GM21515 (cell line): Measurements from ENCODE around the gene P2RX5.
"Not testable (repeated sequence)": the region's sequence is repeated elsewhere in the genome, so short reads cannot be mapped to it uniquely, and the experiment has no call there.

Source experiments
- ATAC-seq: cut with Tn5 transposase; IDR thresholded peaks from one replicate; pipeline ENCODE4 v1.9.1; 2021; ENCODE audit not compliant: unreplicated experiment

P2RX5 gene

GRCh38 chr17:3712811-3713463, 17.0 kb upstream of the P2RX5 start:
- no peak for ATAC-seq

GRCh38 chr17:3710951-3711383, 15.0 kb upstream of the P2RX5 start:
- peak; percentile 87 for ATAC-seq

- ATAC-seq: no peak
Observed at GRCh38 chr17:3708366-3708765, 12.4 kb upstream of the P2RX5 start.

- not testable (repeated sequence) for ATAC-seq
Observed at GRCh38 chr17:3705718-3705984, 9.7 kb upstream of the P2RX5 start.

GRCh38 chr17:3704931-3705717, 9.2 kb upstream of the P2RX5 start:
- ATAC-seq: no peak

GRCh38 chr17:3702041-3702539, 6.1 kb upstream of the P2RX5 start:
- not testable (repeated sequence) for ATAC-seq

GRCh38 chr17:3699951-3700350, 4.0 kb upstream of the P2RX5 start:
- no peak for ATAC-seq

- ATAC-seq: no peak
Observed at GRCh38 chr17:3698139-3698538, 2.2 kb upstream of the P2RX5 start.

GRCh38 chr17:3697103-3697476, 1.1 kb upstream of the P2RX5 start:
- no peak for ATAC-seq

GRCh38 chr17:3695129-3695722, 729 bp downstream of the P2RX5 start:
- ATAC-seq: no peak

GRCh38 chr17:3693829-3694231, 2.1 kb downstream of the P2RX5 start:
- no peak for ATAC-seq

GRCh38 chr17:3693141-3693540, 2.8 kb downstream of the P2RX5 start:
- no peak for ATAC-seq

- ATAC-seq: no peak
Observed at GRCh38 chr17:3692346-3692745, 3.6 kb downstream of the P2RX5 start.

- no peak for ATAC-seq
Observed at GRCh38 chr17:3691617-3692067, 4.3 kb downstream of the P2RX5 start.

- ATAC-seq: no peak
Observed at GRCh38 chr17:3690094-3690715, 5.8 kb downstream of the P2RX5 start.

- ATAC-seq: no peak
Observed at GRCh38 chr17:3689262-3690093, 6.5 kb downstream of the P2RX5 start.

- no peak for ATAC-seq
Observed at GRCh38 chr17:3688852-3689261, 7.1 kb downstream of the P2RX5 start.

GRCh38 chr17:3688027-3688553, 7.9 kb downstream of the P2RX5 start:
- no peak for ATAC-seq

- no peak for ATAC-seq
Observed at GRCh38 chr17:3685174-3685573, 10.8 kb downstream of the P2RX5 start.

GRCh38 chr17:3683054-3683511, 12.9 kb downstream of the P2RX5 start:
- no peak for ATAC-seq
